Hematopoietic multipotent progenitor cell treated with erythropoietin and hydrocortisone succinate and interleukin-3 and kit ligand, for 17 days (in vitro differentiated cells): ENCODE data around the gene ZNF804B.

Experiments used
- DNase-seq: peaks from one replicate; pipeline ENCODE4 v3.0.0-alpha.2; 2015; ENCODE audit warnings: low spot score

Gene ZNF804B

DNA sequence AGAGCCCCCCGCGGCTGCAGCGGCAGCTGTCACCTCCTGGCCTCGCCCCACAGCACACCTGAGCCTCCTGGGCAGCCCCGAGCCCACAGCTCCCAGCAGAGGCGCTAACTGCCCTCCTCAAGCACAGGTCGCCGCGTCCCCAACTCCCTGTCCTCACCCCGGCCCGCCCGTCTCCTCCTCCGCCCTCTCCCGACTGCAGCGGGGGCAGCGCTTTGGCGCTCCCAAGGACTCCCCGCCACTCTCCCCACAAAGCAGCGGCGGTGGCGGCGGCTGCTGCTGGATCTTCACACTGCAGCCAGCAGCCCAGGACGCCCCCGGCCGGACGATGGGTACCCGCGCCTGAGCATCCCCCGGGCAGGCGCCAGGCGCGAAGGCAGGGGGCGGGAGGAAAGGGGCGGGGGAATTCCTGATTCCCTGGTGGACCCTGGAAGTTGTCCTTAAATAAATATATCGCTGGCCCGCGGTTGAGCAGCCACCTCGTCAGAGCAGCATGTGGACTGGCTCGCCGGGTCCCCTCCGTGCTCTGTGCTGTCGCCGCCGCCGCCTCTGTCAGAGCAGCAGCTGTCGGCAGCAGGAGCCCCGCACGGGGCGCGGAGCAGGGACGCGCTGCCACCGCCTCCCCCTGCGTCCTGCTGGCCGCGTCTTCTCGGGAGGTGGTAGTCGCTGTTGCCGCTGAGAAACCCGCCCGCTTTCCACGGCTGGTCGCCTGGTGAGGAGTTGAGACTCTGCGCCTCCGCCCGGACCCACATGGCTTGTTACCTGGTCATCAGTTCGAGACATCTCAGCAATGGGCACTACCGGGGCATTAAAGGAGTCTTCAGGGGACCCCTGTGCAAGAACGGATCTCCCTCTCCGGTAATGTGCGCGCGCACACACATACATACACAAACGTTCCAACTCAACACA is at the start of gene ZNF804B:
Gene ZNF804B, plus strand, starts transcription at position 471 of the 906 bp plus-strand sequence. Its CDS starts 277 bp downstream, at position 748.
- DNase-seq = no peak

DNA sequence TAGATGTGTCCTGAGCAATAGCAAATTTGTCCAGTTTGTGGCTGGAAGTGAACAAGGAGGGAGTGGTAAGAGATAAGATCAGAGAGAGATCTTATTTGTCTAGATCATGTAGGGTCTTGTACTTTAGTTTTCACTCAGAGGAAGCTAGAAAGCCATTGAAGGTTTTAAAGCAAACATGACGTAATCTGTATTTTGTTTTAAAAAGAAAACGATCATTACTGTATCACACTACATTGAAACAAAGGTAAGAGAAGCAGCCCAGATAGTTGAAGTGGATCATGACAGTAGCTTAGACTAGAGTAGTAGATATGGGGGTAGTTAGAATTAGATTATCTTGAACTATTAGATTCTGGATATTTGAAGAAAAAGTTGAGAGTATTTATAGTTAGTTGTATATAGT is 23.6 kb upstream of the ZNF804B start:
- DNase-seq = no peak

DNA sequence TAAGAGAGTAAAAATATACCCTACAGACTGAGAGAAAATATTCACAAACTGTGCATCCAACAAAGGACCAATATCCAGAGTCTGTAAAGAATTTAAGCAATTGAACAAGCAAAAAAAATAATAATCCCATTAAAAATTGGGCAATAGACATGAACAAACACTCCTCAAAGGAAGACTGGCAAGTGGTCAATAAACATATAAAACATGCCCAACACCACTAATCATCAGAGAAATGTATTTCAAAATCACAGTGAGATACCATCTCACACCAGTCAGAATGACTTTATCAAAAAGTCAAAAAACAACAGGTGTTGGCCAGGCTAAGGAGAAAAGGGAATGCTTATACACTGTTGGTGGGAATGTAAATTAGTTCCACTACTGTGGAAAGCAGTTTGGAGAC is 21.9 kb upstream of the ZNF804B start:
- DNase-seq = no peak

DNA sequence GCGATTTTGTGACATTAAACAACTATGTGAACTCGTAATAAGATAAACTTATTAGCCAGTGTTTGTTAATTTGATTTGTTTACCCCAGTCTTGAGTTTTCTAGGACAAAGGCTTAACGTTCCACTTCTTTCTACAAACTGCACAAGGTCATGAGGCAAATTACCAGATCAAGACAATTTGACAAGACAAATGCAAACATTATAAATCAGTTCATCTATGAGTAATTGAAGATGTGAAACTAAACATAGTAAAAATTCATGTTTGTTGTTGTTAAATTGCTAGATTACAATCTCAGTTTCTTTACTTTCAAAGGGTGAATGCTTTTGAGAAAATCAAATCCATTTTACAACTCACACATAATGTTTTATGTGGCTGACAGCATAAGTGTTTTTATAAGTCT is 13.4 kb upstream of the ZNF804B start:
- DNase-seq = no peak

DNA sequence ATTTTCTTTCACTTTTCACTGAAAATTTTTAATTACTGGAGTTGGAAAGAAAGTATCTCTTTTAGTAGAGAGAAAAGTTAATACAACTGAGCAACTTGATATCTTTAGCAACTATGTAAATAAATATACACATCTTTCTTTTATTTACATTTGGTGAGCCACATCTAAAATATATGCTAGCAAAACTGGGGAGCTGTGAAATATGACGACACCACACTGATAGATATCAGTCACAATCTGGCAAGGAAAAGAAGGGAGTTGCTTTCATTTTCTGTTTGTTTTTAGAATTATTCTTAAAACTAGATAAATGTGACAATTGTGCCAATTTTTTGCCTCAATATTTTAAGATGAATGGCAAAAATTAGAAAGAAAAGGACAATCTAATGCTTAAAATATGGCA is 2.7 kb upstream of the ZNF804B start:
- DNase-seq = no peak

DNA sequence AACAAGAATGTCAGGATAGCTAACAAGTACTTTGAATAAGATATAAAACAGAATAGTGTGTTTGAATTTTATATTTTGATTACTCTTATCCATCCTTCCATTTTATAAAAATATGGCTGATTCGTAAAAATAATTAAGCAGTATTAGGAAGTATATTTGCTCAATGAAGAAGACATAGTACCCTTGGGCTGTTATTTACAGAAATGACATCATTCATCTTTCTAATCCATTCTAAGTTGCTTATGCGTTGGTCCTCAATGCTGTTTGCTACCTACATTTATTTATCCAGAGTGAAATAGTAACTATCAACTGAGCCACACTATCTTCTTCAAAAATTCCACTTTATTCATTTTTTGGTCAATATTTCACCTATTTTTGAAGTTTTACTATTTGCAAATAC is 2.1 kb upstream of the ZNF804B start:
- no peak for DNase-seq

DNA sequence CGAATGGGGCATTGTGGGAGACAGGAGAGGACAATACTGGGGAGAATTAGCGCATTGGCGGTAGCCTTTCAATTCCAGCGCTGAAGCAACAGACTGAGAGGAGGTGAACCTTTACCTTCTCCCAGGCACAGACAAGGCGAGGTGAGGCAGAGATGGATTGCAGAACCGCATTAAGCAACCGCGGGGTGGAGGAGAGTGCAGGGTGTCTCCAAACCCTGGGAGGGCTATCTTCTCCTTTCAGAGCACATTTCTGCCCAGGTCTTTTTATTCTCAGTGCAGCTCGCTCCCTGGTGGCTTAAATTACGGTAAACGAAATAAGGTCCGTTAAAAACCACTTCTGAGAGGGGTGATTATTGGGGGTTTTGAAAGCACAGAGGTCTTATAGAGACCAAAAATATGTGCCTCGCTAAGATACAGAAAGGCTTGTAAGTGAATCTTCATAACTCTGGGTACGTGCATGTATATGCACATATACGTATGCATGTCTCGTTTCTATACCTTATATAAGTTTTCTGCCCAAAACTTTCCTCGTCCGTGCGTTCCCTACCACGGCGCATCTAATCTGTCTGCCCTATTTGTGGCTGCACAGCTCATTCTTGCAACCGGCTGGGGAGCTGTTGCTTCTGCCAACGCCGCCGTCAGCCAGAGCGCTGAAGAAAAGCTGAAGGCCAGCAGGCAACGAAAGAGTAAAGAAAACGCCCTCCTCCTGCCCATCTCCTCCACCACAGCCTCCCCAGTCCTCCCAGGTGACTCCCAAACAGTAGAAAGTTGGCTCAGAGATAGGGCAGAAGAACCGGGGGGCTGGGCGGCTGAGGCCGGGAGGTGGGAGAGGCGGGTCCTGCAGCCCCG is 895 bp upstream of the ZNF804B start:
- DNase-seq = no peak

DNA sequence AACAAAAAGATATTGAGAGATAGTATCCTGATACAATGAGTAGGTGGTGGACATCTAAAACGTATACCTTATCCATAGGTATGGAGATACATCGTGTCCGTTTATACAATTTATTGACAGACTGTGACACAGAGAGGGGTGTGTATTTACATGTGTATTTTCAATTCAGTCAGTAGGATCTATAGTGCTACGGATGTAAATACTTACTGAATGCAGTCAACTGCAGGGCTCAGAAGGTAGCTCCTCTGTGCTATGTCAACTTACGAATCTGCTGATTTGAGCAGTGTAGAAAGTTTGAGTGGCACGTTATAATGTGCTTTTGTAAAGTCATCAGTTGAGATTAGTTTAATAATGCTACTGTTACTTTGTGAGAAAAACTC is 626 bp downstream of the ZNF804B start:
- DNase-seq = no peak

DNA sequence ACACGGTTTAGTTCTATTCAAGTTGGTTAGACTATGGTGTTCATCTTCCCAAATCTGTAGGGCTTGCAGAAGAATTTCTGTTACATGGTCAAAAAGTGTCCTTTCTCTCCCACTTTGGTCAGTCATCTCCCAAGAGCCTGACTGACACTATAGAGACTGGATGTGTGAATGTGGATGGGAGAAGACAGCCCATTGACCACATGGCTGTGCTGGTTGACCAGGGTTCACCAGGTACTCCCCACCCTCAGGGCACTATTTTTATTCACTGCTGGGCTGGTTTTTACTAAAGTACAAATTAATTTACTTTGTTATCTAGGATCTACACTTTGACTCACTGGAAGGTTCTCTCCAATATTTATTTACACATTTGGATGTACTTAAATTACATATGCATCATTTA is 2.3 kb downstream of the ZNF804B start:
- DNase-seq = no peak

DNA sequence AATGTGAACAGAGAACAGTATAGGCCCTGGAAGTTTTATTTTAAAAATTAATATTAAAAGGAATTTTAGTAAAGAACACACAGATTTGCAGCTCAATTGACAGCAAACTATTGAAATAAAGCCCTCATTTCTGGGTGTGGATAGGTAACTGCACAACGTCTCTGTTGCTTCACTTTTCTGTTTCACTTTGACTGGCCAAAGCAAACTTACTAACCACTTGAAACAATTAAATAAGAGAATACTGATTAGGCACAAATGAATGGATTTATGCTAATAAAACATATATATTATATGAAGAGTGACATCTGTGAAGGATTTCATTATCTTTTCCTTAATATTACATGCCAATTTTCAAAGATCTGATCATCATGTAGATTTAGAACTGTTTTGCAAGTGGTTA is 11.9 kb downstream of the ZNF804B start:
- DNase-seq = no peak

DNA sequence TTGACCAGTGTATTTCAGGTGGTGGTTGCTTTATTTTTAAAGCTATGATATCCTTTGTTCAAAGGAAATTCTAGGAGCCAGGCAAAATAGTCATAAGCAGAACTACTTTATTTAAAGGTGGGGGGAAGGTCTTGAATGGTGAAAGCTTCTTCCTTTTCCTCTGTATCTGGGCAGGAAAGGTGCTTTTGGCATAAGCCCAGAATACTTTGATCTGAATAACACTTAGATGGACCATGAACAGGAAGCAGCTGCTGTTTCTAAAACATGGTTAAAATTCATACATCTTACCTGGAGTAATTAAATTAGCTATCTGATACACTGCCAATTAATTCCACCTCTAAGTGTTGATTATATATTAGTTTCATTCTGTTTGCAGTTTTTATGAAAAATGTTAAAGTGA is 13.3 kb downstream of the ZNF804B start:
- no peak for DNase-seq

DNA sequence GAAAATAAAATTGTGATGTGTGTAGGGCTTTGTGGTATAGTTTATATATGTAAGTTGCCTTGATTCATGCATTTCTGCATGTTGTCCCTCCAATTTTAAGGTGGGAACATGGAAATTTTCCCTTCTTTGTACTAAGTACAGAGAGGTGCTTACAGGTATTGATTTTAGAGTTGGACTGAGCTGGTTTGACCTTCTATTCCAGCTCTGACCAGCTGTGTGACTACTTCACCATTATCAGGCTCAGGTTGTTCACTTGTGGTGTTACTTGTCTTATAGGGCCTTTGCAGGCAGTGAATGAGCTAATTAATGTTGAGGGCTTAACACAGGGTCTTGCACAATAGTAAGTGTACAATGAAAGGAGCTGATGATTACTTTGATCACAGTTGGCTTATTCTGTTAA is 16.3 kb downstream of the ZNF804B start:
- DNase-seq = no peak

DNA sequence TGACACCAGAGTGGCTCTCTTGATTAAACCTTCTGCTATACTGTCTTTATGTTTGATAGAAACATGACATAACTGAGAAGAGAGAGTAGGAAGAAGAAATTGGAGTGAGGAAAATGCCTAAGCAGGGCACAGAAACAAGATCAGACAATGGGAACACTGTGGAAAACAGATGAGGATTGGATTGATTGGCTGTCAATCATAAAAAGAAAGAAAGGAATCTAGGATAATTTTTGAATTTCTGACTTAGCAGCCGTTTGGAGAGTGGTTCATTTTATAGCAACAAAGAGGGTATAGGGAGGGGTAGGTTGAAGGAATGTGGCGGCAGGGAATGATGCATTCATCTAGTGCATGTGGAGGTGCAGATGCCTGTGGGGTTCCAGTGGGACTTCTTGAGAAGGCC is 28.3 kb downstream of the ZNF804B start:
- no peak for DNase-seq

DNA sequence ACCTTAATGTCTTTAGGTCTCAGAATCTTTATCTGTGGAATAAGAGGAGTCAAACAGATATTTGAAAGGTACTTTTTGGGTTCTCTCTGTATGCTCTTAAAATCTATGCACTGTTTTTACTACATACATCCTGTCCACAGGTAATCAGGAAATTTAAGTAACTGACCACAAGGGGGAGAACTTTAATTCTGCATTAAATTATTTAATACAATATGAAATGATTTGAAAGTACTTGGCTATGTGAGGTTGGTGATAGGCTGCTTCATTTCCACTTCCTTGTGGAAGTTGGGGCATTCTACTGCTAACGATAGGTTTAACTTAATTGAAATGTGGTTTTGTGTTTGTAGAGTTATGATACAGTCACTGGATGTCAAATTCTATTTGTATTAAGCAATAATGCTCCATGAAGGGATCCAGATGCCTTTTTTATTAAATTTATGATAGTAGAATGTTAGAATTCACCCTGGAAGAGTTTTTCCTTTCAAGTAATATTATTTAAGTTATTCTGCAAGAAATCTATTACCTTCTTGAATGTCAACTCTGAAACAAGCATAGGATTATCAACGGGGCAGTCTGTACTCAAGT is 30.1 kb downstream of the ZNF804B start:
- DNase-seq = peak; percentile 6

DNA sequence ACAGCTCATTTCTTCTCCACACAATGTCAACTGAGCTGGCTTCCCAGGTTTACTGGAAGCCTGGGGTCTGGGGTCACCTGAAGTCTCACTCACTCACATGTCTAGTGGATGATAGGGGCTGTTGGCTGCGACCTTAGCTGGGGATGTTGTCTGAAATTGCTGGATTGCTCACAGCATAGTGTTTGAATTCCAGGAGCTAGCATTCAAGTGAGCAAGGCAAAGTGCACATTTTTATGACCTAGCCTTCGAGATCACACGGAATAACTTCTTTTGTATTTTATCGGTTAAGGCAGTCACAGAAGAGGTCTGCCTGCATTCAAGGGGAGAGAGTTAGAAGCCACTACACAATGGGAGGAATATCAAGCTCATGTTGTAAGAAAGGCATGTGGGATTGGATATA is 32.4 kb downstream of the ZNF804B start:
- DNase-seq = no peak

DNA sequence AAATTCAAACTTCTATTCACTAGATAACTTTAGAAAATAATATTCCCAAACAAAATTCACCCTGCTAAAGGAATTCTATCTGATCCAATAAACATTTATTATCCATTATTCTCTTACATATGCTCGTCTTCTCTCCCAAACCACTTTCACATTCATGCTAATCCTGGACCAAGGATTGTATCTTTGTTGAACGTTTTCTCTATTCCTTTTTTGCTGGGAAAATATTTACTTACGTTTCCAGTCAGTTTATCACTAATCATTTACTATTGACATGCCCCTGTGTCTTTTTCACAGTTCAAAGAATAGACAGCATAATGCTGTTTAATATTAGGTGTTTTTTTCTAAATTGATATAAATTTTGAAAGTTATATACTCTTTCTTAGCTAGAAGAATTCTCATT is 32.9 kb downstream of the ZNF804B start:
- DNase-seq = no peak

DNA sequence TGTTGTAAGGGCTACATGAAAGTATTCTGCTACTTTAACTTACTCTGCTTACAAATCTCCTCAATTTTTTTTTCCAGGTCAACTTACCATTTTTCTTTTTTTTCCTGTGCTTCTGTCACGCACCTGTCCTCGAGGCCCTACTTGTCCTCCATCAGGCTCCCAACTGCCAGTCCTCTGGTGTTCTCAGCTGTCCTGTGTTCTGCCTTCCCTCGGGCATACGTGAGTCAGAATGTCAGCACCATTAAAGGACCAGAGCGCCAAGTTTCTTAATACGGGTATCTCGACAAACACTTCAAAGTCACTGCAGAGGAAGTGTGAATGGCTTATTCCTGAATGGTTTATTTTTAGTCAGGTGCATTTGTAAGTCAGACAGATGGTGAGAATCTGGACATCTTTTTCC is 36.1 kb downstream of the ZNF804B start, which contains the start of gene TEX47:
Gene TEX47, minus strand, starts transcription at position 185 of the 400 bp plus-strand sequence. CDS start 795 bp downstream, outside the sequence.
- DNase-seq = no peak

DNA sequence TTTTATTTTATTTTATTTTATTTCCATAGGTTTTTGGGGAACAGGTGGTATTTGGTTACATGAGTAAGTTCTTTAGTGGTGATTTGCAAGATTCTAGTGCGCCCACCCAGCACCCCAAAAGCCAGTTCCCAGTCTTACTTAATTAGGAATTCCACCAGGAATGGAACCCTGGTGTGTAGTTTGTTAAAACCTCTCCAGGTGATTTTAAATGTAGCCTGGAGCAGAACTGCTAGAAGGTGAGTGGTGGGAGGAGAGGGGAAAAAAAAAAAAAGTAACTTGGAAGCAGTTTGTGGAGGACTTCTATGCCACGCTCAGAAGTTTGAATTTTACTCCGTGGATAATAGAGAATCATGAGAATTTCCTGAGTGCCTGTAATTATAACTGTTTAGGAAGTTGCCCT is 41.5 kb downstream of the ZNF804B start:
- DNase-seq = no peak

DNA sequence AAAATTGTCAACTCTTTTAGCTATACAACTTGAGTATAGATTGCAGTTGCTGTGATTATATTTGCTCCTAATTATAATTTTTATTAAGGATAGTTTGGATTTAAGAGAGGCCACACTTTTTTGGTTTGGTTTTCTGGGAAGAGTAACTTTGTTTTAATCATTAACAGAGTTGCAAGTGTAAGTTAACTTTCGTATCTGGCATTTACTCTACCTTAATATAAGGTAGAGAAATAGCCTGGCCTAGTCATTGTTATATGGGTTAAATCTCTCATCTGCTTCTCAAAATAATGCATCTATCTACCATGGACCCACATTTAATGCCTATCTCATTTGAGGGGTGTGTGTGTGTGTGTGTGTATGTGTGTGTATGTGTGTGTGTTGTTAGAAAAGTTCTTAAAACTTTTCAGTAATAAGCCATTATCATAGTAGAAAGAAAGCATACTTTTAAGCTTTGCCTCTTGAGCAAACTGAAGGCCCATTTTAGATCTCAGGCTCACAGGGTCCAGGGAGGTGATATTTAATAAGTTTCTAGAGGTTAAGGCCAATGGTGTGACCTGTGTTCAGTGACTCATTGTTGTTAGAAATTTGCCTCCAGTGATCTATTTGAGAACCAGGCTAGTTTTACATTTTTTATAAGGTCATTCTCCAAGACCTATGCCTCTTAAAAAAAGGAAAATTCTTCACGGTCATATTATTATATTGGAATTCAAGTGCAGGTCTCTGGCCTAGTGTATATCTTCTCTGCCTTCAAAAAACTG is 47.0 kb downstream of the ZNF804B start:
- no peak for DNase-seq

DNA sequence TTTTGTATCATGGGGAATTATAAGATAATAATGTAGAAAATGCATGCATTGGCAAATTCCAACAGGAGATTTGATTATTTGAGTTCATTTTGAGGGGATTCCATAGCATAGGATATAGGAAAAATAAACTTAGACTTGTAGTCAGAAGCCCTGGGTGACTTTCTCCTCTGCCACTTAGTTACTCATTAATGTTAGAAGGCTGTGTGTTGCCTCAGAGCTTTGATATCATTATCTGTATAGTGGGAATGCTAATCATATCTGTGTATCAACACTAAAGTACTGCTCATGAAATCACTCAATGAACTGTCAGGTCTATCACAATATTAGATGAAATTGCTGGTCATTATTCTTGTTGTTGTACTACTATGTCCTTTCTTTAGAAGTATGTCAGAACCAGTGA is 59.1 kb downstream of the ZNF804B start:
- DNase-seq = no peak

DNA sequence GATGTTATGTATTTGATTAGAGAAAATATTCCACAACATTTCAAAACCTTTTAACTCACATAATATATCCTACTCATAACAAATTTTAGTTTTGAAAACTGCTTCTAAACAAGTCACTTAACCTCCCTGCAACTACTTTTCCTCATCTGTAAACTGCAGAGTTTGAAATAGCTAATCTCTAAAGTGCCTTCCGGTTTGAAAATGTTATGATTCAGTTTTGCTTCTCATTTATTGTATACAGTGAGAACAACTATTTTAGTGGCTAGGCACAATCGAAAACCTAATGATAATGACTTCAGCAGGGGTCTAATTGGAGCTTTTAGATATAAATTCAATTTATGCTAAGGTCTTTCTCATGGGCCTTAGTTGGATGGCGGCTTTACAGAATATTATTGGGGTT is 66.7 kb downstream of the ZNF804B start:
- DNase-seq = no peak

DNA sequence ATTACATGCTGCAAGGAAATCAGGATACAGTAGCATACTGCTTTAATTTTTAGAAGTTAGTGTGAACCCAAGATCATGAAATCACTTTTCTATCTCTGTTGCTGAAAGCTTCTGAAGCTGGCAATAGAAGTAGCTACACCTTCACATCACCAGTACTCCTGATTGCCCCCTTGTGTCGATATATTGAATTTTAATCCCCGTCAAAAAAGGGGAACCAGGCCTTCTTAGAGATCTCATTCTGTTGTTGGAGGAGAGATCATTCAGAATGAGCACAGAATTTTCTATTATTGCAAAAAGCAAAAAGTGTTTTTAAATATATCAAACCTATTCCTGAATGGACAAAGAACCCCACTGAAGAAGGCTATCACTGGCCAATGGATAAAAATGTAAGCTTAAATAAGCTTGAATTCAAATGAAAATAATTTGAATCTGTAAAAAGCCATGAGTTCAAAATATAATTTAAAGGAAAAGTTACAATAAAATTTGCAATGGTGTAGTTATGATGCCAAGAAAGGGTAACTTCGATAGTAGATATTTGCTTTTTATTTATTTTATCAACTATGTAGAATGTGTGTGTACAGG is 75.7 kb downstream of the ZNF804B start:
- DNase-seq = no peak
